Mesodermal cell (in vitro differentiated cells): Measurements from ENCODE around the gene C1QTNF4. TPM values are rescaled to one million over a fixed set of nuclear protein-coding genes. Genes with fewer than 3 reads are reported as not detected.
"Not testable (repeated sequence)": the region's sequence is repeated elsewhere in the genome, so short reads cannot be mapped to it uniquely, and the experiment has no call there.

Experiments
- H3K27ac ChIP-seq: 2 replicates; pipeline ENCODE4 v1.7.0; 2013; ENCODE audit warnings: mild to moderate bottlenecking, low read depth, low read length, moderate library complexity; ENCODE audit not compliant: severe bottlenecking
- H3K36me3 ChIP-seq: 2 replicates; pipeline ENCODE4 v1.7.1; 2013; ENCODE audit warnings: mild to moderate bottlenecking, low read length, moderate library complexity; ENCODE audit not compliant: control insufficient read depth, insufficient read depth
- H3K4me1 ChIP-seq: one replicate; pipeline ENCODE4 v1.7.1; 2013; ENCODE audit warnings: mild to moderate bottlenecking, low read length; ENCODE audit not compliant: insufficient read depth, control insufficient read depth, poor library complexity, severe bottlenecking
- H3K4me3 ChIP-seq: 2 replicates; pipeline ENCODE4 v1.7.0; 2013; ENCODE audit warnings: low read length, control low read depth, mild to moderate bottlenecking; ENCODE audit not compliant: insufficient read depth, poor library complexity, severe bottlenecking; ENCODE audit errors: extremely low read depth
- H3K9me3 ChIP-seq: 2 replicates; pipeline ENCODE4 v1.7.1; 2013; ENCODE audit warnings: mild to moderate bottlenecking, low read length, moderate library complexity; ENCODE audit not compliant: control insufficient read depth
- WGBS, 2 experiments: methylation state at CpG; one replicate each; pipeline ENCODE4 v1.1.5; 2013; ENCODE audit warnings: missing lambda C conversion rate in 2 of 2; ENCODE audit not compliant: insufficient coverage in 2 of 2; 5-methylcytosine and 5-hydroxymethylcytosine counted together
- polyA plus RNA-seq, 2 experiments: library from polyadenylated mRNA; stranded (reverse); fragments of 50-300 nt; gene quantifications; one replicate each; pipeline ENCODE4 v1.2.3, GENCODE V29; 2013

The C1QTNF4 gene
- polyA plus RNA-seq (2013, experiment 1 of 2): 6.3 TPM
- polyA plus RNA-seq (2013, experiment 2 of 2): 2.7 TPM

DNA sequence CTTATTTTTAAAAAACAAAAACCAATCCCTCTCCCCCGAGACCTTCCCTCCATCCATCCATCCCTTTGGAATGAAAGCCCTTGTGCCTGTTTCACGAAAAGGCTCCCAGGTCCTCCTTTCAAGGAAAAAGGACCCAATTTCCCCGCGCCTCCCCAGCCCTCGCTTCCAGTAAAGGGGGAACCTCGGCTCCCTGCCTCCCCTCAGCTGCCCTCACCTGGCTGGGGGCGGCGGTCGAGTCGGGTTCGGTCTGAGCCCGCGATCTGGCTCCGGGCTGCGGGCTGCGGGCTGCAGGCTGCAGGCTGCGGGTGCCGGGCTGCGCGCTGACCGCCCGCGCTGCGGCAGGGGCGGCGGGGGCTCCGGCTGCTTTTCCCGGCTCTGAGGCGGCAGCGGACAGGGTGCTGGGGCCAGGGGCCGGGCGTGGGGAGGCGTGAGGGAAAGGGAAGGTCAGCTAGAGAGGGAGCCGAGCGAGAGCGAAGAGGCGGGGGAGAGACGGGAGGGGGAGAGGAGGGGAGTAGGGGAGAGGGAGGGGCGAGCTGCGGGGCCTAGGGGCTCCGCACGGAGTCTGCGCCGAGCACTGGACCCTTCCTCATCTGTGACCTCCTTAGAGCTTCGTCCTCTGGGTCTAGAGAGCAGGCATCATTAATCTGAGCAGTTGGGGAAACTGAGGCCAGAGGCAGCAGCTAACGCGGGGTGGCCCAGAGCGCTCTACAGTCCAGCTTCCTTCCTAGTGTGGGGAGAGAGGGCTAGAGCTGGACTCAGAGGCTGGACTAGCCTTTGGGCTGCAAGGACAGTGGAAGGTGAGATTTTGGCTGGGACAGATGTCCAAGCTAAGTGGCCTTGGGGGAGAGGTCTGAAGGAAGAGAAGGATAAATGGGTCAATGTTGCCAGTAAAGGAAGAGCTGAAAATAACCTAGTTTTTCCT is at the start of gene C1QTNF4:
Gene C1QTNF4, minus strand, starts transcription at position 478 of the 922 bp plus-strand sequence. CDS start 3,601 bp downstream, outside the sequence.
- H3K36me3 ChIP-seq: no peaks in the 10 kb centered on the region
- no peak within 1 kb of the TSS for H3K27ac ChIP-seq
- peaks cover 5% of the 10 kb centered on the region for H3K4me1 ChIP-seq
- H3K4me3 ChIP-seq: peak within 1 kb of the TSS; percentile 42
- H3K9me3 ChIP-seq: no peaks in the 10 kb centered on the region
- 4% methylated on average over 28 to 34 of the region's 48 CpGs for WGBS, 2 experiments

DNA sequence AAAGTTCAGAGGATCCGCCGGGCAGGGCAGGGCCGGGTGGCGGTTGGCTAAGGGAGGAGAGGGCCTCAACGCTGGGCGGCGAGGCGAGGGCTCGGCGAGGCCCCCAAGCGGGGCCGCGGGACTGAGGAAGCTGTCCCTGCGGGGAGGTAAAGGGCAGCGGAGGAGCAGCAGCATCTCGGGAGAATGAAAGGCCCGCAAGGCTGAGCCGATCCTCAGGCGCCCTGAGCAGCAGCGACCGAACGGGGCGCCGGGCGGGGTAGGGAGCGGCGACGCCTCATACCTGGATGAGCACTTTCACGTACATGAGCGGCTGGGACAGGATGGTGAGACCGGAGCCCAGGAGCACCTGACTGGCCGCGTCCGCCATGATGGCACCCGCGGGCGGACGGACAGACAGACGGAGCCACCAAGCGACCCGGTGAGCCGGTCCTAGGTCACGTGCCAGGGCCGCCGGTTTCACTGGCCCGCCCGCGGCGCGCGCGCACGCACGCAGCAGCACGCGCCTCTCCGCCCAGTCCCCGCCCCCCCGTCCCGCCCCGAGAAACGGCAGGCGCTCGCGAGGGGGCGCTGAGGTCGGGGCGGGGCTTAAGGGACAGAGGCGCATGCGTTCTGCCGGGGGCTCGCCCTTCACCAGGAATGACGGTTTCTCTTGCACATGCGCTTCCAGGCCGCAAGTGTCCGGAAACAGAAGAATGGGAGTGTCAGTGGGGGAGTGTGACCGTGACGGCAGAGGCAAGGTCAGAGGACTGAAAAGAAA is 48.1 kb upstream of the C1QTNF4 start, which contains the start of gene MTCH2:
Gene MTCH2, minus strand, starts transcription at position 461 of the 757 bp plus-strand sequence. Its CDS starts 94 bp downstream, at position 367.
- no peaks in the 10 kb centered on the region for H3K9me3 ChIP-seq
- H3K4me1 ChIP-seq: peaks cover 2% of the 10 kb centered on the region
- peaks cover 18% of the 10 kb centered on the region for H3K36me3 ChIP-seq
- peak within 1 kb of the TSS; percentile 92 for H3K27ac ChIP-seq
- H3K4me3 ChIP-seq: peak within 1 kb of the TSS; percentile 82
- 0% methylated on average over 58 to 77 of the region's 78 CpGs for WGBS, 2 experiments

DNA sequence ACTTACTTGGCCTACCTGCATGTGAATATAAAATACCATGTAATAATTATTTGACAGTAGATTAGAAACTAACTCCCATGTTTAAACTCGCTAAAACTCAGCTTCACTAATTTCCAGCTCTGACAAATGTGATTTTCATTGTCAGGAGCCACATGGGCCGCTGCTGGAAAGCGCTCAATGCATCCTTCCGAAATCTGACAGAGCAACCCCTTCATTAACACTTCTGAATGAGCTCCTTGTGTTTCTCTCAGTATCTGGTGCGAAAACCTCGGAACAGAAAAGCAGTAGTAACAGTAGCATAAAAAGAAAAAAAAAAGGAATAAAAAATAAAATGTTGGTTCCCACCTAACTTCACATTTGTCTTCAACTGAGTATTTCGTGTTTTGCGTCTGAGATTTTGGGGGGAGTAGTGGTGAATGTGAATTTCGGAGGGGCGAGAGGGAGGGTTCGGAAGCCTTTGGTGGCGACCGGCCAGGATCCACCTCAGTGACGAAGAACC is 47.4 kb upstream of the C1QTNF4 start:
- Histone ChIP-seq H3K27ac (peak overlapping the region; percentile 92), H3K36me3 (peaks cover 24% of the 10 kb centered on the region), H3K4me3 (peak overlapping the region; percentile 82), H3K4me1 (peaks cover 2% of the 10 kb centered on the region), H3K9me3 (no peaks in the 10 kb centered on the region)
- WGBS, 2 experiments: 0 to 6% methylated on average over 5 to 8 of the region's 14 CpGs

DNA sequence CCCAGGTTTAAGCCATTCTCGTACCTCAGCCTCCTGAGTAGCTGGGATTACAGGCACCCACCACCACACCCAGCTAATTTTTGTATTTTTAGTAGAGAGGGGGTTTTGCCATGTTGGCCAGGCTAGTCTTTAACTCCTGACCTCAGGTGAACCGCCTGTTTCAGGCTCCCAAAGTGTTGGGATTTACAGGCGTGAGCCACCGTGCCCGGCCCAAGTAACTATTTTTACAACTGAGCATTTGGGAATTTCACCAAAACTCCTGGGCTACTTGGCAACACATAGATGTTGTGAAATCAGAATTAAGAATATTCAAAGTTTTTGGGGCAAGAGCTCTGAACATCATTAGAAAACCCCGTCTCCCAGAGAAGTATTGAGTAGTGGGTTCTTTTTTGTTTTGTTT is 46.3 kb upstream of the C1QTNF4 start:
- H3K4me1 ChIP-seq, H3K4me3 ChIP-seq, H3K27ac ChIP-seq, H3K9me3 ChIP-seq: not testable (repeated sequence)
- peaks cover 36% of the 10 kb centered on the region for H3K36me3 ChIP-seq
- 97 to 100% methylated on average over 4 to 5 of the region's 6 CpGs for WGBS, 2 experiments

DNA sequence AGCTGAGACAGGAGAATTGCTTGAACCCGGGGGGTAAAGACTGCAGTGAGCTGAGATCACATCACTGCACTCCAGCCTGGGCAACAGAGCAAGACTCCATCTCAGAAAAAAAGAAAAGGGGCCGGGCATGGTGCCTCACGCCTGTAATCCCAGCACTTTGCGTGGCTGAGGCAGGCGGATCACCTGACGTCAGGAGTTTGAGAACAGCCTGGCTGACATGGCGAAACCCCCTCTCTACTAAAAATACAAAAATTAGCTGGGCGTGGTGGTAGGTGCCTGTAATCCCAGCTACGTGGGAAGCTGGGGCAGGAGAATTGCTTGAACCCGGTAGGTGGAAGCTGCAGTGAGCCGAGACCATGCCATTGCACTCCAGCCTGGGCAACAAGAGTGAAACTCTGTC is 42.1 kb upstream of the C1QTNF4 start:
- H3K4me3 ChIP-seq, H3K4me1 ChIP-seq, H3K9me3 ChIP-seq, H3K27ac ChIP-seq: not testable (repeated sequence)
- WGBS, 2 experiments: 100% methylated on average over 2 to 3 of the region's 11 CpGs
- H3K36me3 ChIP-seq: peaks cover 63% of the 10 kb centered on the region

DNA sequence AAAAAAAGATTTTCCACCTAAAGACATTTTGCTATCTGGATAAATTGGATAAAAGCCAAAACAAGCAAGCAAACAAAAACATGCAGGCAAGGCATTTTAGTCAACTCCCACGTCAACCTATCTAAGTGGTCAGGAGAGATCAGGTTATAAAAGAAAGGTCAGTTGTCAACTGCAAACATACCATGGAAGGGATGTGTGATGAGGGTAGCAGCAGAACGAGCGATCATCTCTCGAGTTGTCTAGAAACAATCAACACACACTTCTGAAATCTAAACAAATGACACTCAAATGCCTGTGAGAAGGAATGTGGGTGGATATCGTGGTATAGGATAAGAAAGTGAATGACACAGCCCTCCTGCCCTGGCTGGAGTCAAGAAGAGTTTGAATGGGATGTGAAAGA is 37.3 kb upstream of the C1QTNF4 start:
- no peak overlapping the region for H3K4me3 ChIP-seq
- 88% methylated on average over 1 of the region's 5 CpGs; no CpG with 5 or more reads in 1 of the 2 experiments for WGBS, 2 experiments
- H3K36me3 ChIP-seq: peaks cover 81% of the 10 kb centered on the region
- H3K4me1 ChIP-seq: no peaks in the 10 kb centered on the region
- no peaks in the 10 kb centered on the region for H3K9me3 ChIP-seq
- H3K27ac ChIP-seq: no peak overlapping the region

DNA sequence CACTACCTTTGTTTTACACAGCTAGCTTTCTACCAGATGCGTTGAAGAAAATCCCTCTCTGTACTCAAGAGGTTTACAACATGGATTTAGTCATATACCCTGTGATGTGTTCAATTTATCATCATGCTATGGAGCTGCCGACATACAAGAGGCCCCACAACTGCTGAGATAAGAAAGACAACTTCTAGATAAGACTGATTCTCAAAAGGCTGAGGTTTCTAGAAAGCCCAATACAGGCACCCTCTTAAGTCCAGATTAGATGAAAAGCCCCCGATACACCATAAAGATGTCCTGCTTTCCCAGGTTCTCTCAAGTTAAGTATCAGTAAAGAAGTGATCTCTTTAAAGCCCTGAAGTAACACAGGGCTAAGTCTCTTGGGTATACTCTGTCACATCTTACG is 33.8 kb upstream of the C1QTNF4 start:
- Histone ChIP-seq H3K4me1 (no peaks in the 10 kb centered on the region), H3K27ac (no peak overlapping the region), H3K36me3 (peaks cover 81% of the 10 kb centered on the region), H3K9me3 (no peaks in the 10 kb centered on the region), H3K4me3 (no peak overlapping the region)
- WGBS, 2 experiments: 94 to 100% methylated on average over 1 to 3 of the region's 4 CpGs

DNA sequence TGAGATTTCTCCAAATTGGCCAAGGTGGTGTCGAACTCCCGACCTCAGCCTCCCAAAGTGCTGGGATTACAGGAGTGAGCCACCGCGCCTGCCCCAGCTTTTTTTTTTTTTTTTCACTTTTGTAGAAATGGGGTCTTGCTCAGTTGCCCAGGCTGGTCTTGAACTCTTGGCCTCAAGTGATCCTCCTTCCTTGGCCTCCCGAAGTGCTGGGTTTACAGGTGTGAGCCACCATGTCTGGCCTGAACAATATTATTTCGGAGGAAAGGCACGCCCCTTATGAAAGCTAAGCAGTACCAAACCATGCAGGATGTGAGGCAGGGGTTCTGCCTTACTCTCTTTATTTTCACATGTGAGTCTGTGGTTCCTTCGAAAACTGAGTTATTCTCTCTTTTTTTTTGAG is 32.0 kb upstream of the C1QTNF4 start:
- no peak overlapping the region for H3K4me3 ChIP-seq
- H3K27ac ChIP-seq: no peak overlapping the region
- 94 to 100% methylated on average over 4 to 5 of the region's 8 CpGs for WGBS, 2 experiments
- peaks cover 87% of the 10 kb centered on the region for H3K36me3 ChIP-seq
- H3K9me3 ChIP-seq: no peaks in the 10 kb centered on the region
- no peaks in the 10 kb centered on the region for H3K4me1 ChIP-seq

DNA sequence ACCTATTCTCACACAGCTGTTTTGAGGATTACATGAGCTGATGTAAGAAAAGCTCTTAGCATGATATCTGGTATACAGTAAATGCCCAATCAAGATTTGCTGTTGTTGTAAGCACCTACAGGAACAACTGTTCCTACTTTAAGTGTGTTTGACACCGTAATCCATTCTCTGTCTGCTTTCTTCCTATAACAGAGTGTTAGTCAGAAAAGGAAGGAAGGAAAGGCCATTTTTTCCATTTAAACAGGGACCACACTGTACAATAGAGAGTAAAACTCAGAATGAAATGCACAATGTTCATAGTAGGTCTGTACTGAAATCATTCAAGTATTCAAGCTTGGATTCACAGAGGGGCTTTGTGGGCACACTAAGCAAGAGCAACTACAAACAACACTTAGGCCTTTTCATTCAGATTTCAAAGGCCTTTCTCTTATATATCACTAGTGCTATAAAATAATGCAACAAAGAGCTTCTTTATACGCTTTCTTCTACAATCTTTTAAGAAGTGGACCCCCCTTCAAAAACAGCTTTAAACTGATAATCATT is 26.7 kb upstream of the C1QTNF4 start:
- WGBS, 2 experiments: 100% methylated on average over 1 of the region's 2 CpGs; no CpG with 5 or more reads in 1 of the 2 experiments
- H3K36me3 ChIP-seq: peaks cover 75% of the 10 kb centered on the region
- no peak overlapping the region for H3K27ac ChIP-seq
- no peaks in the 10 kb centered on the region for H3K4me1 ChIP-seq
- H3K9me3 ChIP-seq: no peaks in the 10 kb centered on the region
- no peak overlapping the region for H3K4me3 ChIP-seq

DNA sequence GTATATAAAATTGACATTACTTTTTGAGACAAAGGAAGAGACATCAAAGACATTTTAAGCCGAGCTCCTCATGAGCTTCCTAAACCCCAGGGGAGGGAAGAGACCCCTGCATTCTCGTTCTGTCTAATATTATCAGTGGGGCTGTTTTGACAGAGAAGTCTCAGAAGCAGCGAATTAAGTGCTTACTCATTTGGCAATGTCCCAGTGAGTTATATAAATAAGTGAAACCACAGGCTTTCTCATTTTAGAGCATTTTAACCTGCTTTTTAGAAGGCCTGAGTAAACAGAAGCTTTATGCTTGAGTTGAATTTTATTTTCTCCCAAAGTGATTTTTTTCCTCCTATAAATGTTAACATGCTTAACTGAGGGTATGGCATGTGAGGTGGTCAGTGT is 23.2 kb upstream of the C1QTNF4 start:
- H3K4me1 ChIP-seq: no peaks in the 10 kb centered on the region
- H3K4me3 ChIP-seq: no peak overlapping the region
- no peaks in the 10 kb centered on the region for H3K9me3 ChIP-seq
- peaks cover 48% of the 10 kb centered on the region for H3K36me3 ChIP-seq
- H3K27ac ChIP-seq: no peak overlapping the region
- whole genome bisulfite sequencing, 2 experiments: 93% methylated on average over 2 of the region's 3 CpGs; no CpG with 5 or more reads in 1 of the 2 experiments
